PFSK-1 (cell line): ENCODE measurements around the gene COMMD7.

ENCODE experiments used
- FOXP2 ChIP-seq: optimal IDR thresholded peaks from 2 replicates; pipeline ENCODE3; 2011; ENCODE audit warnings: borderline replicate concordance, control low read depth, inconsistent platforms; ENCODE audit not compliant: insufficient read depth; ENCODE audit errors: extremely low read length, extremely low read depth
- POLR2AphosphoS5 ChIP-seq: IDR thresholded peaks from 2 replicates; pipeline ENCODE4 v1.6.1; 2012; ENCODE audit warnings: low read depth, mild to moderate bottlenecking, control low read depth, low read length, moderate library complexity
- SIN3A ChIP-seq: IDR thresholded peaks from 2 replicates; pipeline ENCODE4 v1.6.1; 2012; ENCODE audit warnings: mild to moderate bottlenecking, low read length, moderate library complexity, borderline replicate concordance; ENCODE audit not compliant: insufficient read depth
- TAF1 ChIP-seq: IDR thresholded peaks from 2 replicates; pipeline ENCODE4 v1.6.1; 2012; ENCODE audit warnings: low read length, control low read depth, borderline replicate concordance; ENCODE audit not compliant: insufficient read depth
- TF ChIP-seq, protein P1 (sequence below), 2 experiments: IDR thresholded peaks; 2 replicates each; pipeline versions ENCODE4 v1.6.1 to v1.8.0; 2011 to 2012; ENCODE audit warnings: low read depth in 2 of 2, low read length in 2 of 2, control low read depth in 1 of 2, inconsistent platforms in 1 of 2, mild to moderate bottlenecking in 1 of 2, moderate library complexity in 1 of 2; ENCODE audit not compliant: insufficient read depth in 1 of 2

Gene COMMD7

DNA sequence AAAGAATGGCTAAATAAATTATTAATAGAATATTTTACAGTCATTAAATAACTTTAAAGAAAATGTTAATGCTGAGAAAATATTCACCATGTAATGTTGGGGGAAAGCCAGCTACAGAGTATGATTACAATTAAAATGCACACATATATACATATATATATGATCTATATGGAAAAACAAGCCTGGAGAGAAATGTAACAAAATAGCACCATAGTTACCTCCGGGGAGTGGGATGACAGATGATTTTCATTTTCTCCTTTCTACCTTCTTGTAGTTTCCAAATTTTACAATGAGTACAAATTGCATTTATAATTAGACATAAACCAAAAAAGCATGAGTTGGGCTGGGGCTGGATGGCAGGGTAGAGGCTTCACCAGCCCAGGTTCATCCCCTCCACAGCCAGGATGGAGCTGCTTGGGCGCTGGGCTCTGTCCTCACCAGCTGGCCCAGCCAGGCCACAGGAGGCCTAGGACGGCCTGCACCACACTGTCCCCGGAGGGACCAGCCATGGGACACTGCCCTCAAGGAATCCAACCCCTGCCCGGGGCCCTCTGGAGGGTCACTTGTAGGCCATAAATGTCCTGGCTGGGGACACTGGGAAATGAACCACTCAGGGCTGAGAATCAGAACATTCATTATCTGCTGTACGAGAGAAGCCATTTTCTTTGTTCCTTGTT lies 79.8 kb downstream of the COMMD7 start:
- no peak for TF ChIP-seq SIN3A
- TF ChIP-seq FOXP2, result no peak
- TF ChIP-seq POLR2AphosphoS5, result no peak
- no peak for TF ChIP-seq TAF1
- TF ChIP-seq, protein P1, sequence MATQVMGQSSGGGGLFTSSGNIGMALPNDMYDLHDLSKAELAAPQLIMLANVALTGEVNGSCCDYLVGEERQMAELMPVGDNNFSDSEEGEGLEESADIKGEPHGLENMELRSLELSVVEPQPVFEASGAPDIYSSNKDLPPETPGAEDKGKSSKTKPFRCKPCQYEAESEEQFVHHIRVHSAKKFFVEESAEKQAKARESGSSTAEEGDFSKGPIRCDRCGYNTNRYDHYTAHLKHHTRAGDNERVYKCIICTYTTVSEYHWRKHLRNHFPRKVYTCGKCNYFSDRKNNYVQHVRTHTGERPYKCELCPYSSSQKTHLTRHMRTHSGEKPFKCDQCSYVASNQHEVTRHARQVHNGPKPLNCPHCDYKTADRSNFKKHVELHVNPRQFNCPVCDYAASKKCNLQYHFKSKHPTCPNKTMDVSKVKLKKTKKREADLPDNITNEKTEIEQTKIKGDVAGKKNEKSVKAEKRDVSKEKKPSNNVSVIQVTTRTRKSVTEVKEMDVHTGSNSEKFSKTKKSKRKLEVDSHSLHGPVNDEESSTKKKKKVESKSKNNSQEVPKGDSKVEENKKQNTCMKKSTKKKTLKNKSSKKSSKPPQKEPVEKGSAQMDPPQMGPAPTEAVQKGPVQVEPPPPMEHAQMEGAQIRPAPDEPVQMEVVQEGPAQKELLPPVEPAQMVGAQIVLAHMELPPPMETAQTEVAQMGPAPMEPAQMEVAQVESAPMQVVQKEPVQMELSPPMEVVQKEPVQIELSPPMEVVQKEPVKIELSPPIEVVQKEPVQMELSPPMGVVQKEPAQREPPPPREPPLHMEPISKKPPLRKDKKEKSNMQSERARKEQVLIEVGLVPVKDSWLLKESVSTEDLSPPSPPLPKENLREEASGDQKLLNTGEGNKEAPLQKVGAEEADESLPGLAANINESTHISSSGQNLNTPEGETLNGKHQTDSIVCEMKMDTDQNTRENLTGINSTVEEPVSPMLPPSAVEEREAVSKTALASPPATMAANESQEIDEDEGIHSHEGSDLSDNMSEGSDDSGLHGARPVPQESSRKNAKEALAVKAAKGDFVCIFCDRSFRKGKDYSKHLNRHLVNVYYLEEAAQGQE (IDR thresholded peaks at IDR 0.05; ENCODE audit: insufficient read depth in 1 of 2, low read depth in 2 of 2, low read length in 2 of 2), result no peak

DNA sequence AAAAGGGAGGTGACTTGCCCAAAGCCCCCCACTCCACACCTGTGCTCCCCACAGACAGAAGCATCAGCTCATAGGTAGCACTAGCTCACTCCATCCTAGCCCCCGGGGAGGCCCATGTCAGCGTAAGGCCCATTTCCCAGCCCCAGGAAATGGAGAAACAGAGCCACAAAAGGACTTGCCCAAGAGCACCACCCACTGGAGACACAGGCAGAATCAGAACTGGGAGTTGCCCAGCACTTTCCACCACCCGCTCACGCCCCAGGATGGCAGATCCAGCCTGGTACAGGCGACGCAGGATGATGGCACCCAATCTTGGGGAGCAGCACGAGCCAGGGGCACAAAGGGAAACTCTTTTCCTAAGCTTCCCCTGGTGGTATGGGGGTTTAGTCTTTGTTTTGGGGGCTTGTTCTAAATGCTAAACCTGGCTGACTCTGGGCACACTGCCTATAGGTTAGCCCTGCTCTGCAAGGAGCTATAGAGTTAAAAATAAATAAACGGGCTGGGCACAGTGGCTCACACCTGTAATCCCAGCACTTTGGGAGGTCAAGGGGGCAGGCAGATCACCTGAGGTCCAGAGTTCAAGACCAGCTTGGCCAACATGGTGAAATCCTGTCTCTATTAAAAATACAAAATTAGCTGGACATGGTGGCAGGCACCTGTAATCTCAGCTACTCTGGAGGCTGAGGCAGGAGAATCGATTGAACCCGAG lies 81.3 kb downstream of the COMMD7 start:
- TF ChIP-seq FOXP2 (no peak), TAF1 (no peak)

DNA sequence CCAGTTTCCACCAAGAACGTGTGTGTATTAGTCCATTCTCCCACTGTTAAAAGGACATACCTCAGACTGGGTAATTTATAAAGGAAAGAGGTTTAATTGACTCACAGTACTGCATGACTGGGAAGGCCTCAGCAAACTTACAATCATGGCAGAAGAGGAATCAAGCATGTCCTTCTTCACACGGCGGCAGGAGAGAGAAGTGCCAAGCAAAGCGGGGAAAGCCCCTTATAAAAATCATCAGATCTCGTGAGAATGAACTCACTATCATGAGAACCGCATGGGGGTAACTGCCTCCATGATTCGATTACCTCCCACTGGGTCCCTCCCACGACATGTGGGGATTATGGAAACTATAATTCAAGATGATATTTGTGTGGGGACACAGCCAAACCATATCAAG lies 82.6 kb downstream of the COMMD7 start:
- no peak for TF ChIP-seq SIN3A
- no peak for TF ChIP-seq TAF1
- TF ChIP-seq FOXP2, result no peak
- TF ChIP-seq, protein P1 (IDR thresholded peaks at IDR 0.05; ENCODE audit: insufficient read depth in 1 of 2, low read depth in 2 of 2, low read length in 2 of 2), result no peak

DNA sequence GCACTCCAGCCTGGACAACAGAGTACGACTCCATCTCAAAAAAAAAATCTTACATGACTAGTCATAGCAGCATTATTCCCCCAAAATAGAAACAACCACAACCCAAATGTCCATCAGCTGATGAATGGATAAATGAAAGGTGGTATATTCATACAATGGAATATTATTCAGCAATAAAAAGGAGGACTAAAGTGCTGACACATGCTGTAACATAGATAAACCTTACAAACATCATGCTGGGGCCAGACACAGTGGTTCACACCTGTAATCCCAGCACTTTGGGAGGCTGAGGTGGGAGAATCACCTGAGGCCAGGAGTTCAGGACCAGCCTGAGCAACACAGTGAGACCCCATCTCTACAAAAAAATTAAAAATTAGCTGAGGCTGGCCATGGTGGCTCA lies 86.4 kb downstream of the COMMD7 start:
- TF ChIP-seq POLR2AphosphoS5 (no peak), FOXP2 (no peak), TAF1 (no peak), SIN3A (no peak)
- TF ChIP-seq, protein P1 (IDR thresholded peaks at IDR 0.05; ENCODE audit: insufficient read depth in 1 of 2, low read depth in 2 of 2, low read length in 2 of 2), result no peak

DNA sequence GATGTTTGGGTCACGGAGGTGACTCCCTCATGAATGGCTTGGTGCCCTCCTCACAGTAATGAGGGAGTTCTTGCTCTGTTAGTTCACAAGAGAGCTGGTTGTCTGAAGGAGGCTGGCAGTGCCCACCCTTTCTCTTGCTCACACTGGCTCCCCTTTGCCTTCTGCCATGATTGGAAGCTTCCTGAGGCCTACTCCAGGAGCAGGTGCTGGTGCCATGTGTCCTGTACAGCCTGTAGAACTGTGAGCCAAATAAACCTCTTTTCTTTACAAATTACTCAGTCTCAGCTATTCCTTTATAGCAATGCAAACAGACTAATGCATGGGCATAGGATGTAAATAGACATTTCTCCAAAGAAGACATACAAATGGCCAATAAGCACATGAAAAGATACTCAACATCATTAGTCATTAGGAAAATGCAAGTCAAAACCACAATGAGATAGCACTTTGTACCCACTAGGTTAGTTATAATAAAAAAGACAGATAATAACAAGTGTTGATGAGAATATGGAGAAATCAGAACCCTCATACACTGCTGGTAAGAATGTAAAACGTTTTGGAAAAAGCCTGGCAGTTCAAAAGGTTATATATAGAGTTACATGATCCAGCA lies 87.3 kb downstream of the COMMD7 start:
- TF ChIP-seq TAF1 (no peak), SIN3A (no peak), POLR2AphosphoS5 (no peak), FOXP2 (no peak)
